22Rv1 (cell line): ENCODE results near the gene ZNHIT3.

Experiments used
- CTCF ChIP-seq: fragments of 450-650 bp; IDR thresholded peaks from 2 replicates; pipeline ENCODE4 v1.5.1; 2017; ENCODE audit warnings: mild to moderate bottlenecking
- ZFX ChIP-seq: fragments of 450-650 bp; IDR thresholded peaks from 2 replicates; pipeline ENCODE4 v1.6.1; 2017; ENCODE audit warnings: antibody characterized with exemption, borderline replicate concordance

GRCh38 chr17:36535669-36536081, 49.2 kb downstream of the ZNHIT3 start:
- TF ChIP-seq CTCF (no peak), ZFX (no peak)
